ENCODE results near the gene MORC3.

Gene MORC3

DNA sequence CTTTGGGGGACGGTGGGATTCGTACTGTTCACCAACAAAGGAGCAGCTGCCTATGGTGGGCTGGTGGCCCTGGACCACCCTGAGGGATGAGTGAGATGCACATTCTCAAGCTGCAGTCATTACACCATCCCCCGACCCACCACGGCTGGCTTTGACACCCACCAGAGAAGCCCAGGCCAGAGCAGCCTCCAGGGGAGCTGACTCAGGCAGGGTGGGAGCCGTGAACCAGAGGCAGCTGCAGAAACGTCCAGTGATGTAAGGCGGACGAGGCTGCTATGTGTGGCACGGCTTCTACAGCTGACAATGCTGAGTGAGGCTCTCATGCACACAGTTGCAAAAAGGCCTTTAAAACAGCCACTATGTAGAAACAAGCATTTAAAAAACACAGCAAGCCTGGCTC lies 105.3 kb downstream of the MORC3 start:
- DNase-seq = no peak

All from DMS 273 treated with DMSO at 0.1 percent for 48 hours (cell line).